ENCODE data around the gene PABPN1.
"Not testable (repeated sequence)": the region's sequence is repeated elsewhere in the genome, so short reads cannot be mapped to it uniquely, and the experiment has no call there.

DNA sequence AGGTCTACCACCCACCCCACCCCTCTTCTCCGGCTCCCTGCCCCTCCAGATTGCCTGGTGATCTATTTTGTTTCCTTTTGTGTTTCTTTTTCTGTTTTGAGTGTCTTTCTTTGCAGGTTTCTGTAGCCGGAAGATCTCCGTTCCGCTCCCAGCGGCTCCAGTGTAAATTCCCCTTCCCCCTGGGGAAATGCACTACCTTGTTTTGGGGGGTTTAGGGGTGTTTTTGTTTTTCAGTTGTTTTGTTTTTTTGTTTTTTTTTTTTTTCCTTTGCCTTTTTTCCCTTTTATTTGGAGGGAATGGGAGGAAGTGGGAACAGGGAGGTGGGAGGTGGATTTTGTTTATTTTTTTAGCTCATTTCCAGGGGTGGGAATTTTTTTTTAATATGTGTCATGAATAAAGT is 4.5 kb downstream of the PABPN1 start:
- TF ChIP-seq, protein P1, sequence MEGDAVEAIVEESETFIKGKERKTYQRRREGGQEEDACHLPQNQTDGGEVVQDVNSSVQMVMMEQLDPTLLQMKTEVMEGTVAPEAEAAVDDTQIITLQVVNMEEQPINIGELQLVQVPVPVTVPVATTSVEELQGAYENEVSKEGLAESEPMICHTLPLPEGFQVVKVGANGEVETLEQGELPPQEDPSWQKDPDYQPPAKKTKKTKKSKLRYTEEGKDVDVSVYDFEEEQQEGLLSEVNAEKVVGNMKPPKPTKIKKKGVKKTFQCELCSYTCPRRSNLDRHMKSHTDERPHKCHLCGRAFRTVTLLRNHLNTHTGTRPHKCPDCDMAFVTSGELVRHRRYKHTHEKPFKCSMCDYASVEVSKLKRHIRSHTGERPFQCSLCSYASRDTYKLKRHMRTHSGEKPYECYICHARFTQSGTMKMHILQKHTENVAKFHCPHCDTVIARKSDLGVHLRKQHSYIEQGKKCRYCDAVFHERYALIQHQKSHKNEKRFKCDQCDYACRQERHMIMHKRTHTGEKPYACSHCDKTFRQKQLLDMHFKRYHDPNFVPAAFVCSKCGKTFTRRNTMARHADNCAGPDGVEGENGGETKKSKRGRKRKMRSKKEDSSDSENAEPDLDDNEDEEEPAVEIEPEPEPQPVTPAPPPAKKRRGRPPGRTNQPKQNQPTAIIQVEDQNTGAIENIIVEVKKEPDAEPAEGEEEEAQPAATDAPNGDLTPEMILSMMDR (IDR thresholded peaks at IDR 0.05; ENCODE audit: insufficient read depth, low read depth, low read length): not testable (repeated sequence)
- not testable (repeated sequence) for TF ChIP-seq EZH2 (IDR thresholded peaks at IDR 0.05; ENCODE audit: insufficient read depth, low read length)
